Forelimb muscle (tissue), 1 donor: ENCODE data around the gene ACR. TPM values are rescaled to one million over a fixed set of nuclear protein-coding genes. Genes with fewer than 3 reads are reported as not detected.
A peak's percentile ranks its signal among the peaks of the same experiment; 100 is the strongest.

Experiments
- DNase-seq: peaks from one replicate; pipeline ENCODE4 v3.0.0-alpha.2; 2013; ENCODE audit warnings: low read depth
- polyA plus RNA-seq: library from polyadenylated mRNA; unstranded; fragments of 120-200 nt; gene quantifications from one replicate; pipeline ENCODE4 v1.2.1, GENCODE V29; 2013; ENCODE audit not compliant: insufficient read length

Gene ACR
- polyA plus RNA-seq, 1 donor: 0.42 TPM

DNA sequence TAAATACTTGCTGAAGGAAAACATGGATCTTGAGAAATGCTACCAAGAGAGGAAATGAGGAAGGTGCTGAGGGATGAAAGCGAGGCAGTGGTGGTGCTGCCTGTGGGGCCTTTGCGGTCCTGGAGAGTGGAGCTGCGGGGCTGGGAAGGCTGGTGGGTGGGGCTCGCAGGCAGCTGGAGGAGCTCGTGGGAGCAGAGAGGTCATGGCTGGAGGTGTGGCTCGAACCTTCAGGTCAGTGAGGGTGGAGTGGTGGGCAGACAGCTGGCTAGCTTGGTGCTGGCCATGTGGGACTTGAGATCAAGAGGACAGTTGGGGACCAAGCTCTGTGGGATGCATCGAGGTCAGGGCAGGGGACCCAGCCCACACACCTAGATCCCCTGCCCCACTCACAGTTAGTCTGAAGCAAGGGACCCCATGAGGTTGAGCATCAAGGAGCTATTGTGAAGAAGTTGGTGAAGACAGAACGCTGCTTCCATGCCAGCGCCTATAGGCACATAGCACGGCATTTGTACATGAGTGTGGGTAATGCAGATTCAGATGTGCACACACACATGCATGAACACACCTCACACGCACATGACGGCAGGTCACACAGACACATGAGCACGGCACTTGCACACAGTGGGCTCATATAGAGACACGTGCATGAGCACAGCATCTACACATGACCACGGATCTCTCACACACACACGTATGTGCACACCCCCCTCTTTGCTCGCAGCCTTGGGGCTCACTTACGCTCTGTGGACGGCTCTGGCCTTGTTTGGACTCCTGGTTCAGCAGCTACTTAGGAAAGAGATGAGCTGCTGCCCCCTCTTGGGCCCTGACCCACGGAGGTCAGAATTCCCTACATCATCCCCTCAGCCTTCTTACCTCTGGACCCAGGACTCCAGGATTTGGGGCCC, 34.9 kb upstream of the ACR start:
- DNase-seq: no peak

GRCh38 chr22:50703726-50704509, 34.1 kb upstream of the ACR start:
- no peak for DNase-seq

DNA sequence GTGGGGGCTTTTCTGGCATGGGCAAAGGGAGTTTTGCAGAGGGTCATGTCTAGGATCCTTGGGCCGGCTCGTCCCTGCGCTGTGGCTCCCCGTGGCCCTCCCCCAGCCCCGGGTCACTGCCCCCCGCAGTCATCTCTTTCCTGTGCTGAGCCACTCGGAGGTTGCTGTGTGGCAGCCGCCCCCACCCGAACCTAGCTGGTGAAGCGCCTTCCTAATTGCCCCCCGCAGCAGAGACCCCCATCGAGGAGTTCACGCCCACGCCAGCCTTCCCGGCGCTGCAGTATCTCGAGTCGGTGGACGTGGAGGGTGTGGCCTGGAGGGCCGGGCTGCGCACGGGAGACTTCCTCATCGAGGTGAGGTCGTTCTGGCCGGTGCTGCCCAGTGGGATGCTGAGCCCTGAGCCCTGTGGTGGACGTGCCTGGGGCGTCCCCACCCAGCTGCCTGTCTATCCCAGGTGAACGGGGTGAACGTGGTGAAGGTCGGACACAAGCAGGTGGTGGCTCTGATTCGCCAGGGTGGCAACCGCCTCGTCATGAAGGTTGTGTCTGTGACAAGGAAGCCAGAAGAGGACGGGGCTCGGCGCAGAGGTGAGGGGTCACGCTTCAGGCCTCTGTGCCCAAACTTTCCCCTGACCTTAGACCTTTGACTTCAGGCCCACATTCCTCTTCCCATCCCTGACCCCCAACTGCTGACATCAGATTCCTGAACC, 33.3 kb upstream of the ACR start:
- DNase-seq: no peak

DNA sequence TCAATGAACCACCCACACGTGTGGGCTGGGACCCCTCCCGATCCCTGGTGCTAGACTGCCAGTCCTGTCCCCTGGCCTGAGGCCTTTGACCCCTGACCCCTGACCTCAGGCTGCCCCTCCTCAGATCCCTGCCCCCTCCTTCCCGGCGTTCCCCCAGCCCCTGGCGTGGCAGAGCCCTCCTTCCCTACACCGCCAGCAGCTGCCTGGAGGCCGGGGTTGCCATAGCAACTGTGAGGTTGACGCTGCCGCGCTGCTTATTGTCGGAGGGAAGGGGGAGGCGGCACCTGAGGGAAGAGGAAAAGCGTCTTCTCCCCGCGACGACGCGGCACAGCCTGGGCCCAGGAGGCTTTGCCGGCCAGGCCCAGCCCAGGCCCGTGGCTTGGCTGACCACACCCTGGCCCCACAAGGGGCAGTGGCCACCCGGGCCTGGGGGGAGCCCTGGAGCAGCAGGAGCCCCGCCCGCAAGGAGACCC, 32.7 kb upstream of the ACR start:
- peak; percentile 14 for DNase-seq

DNA sequence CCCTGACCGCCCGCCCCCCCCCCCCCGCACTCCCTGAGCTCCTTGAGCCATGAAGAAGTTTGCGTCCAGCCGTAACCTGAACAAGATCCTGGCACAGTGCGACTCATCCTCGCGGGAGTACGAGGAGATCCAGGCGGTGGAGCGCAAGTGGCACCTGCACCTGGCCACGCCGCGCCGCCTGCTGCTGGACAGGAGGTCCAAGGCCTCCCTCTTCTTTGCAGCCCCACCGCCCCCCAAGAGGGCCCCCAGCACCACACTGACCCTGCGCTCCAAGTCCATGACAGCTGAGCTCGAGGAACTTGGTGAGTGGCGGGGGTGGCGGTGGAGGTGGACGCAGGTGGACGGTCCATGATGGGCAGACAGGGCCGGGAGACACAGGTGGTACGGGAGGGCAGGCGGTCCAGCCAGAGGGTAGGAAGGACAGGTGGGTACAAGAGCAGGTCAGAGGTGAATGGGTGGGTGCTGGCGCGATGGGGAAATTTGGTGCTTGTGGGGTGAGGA, 32.1 kb upstream of the ACR start:
- DNase-seq: no peak

DNA sequence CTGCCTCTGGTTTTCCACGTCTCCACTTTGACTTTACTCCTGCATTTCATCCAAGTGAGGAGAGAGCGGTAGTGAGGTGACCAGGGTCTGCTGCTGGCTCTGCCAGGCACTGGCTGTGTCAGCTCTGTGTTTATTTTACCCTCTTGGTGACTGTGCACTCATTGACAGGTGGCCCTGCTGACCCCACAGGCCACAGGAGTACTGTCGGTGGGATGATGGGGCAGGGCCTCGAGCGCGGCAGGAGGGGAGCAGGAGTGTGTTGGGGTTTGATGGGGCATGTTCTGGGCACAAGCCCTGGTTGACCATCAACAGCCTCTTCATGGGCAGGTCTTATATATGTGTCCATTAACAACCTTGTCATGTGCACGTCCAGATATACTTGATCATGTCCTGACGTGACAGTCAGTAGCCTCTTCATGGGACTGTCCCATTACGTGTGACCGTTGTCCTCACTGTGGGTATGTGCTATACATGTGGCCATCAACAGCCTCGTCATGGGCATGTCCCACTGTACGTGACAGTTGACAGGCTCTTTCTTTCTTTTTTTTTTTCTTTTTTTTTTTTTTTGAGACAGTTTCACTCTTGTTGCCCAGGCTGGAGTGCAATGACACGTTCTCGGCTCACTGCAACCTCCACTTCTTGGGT, 31.4 kb upstream of the ACR start:
- no peak for DNase-seq

- no peak for DNase-seq
These were observed 29.5 kb upstream of the ACR start for GRCh38 chr22:50708474-50708873.

- DNase-seq: no peak
These were observed 29.0 kb upstream of the ACR start for GRCh38 chr22:50708996-50709395.

GRCh38 chr22:50710221-50710620, 27.8 kb upstream of the ACR start:
- DNase-seq: no peak

DNA sequence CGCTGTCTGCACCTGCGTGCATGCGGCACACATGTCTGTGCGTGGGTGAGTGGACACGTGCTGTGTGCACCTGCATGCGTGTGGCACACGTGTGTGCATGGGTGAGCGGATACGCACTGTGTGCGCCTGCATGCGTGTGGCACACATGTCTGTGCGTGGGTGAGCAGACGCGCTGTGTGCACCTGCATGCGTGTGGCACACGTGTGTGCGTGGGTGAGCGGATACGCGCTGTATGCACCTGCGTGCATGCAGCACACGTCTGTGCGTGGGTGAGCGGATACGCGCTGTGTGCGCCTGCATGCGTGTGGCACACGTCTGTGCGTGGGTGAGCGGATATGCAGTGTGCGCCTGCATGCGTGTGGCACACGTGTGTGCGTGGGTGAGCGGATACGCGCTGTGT, 27.1 kb upstream of the ACR start:
- no peak for DNase-seq

GRCh38 chr22:50711446-50712340, 26.3 kb upstream of the ACR start:
- no peak for DNase-seq

GRCh38 chr22:50712341-50713007, 25.5 kb upstream of the ACR start:
- no peak for DNase-seq

- no peak for DNase-seq
These were observed 25.0 kb upstream of the ACR start for GRCh38 chr22:50713008-50713385.

GRCh38 chr22:50713571-50714056, 24.4 kb upstream of the ACR start:
- no peak for DNase-seq

DNA sequence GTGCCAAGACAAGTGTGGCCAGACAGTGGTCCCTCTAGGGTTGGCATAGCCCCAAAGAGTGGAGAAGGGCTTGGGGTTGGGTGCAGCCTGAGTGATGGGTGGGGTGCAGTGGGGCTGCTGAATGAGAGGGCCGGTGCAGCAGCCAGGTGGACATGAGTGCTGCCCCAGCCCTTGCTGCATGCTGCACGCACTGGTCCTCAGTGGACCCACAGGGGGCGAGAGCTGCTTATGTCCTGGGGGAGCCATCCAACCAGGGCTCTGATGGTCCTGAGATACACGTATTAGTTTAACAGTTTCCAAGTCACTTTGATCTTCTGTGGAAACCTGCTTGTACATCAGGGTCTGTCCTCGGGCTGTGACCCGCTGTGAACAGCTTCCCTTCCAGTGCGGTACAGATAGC, 23.9 kb upstream of the ACR start:
- no peak for DNase-seq

- DNase-seq: no peak
These were observed 23.3 kb upstream of the ACR start for GRCh38 chr22:50714631-50715179.

DNA sequence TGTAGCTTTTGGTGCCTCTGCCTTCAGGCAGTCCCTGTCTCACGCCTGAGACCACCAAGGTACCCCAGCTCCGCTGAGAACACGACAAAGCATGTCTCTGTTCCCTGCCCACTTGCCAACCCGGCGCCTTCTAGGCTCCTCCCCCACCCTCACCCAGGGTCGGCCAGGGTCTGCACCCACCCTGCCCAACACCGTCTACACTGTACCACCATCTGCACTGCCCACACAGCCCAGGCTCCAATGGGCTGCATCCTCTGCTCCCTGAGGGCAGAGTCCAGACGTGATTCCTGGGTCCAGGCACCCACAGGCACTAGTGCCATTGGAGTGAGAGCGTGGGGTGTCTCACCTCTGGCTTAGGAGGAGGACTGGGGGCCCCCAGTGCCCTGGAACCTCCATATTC, 22.8 kb upstream of the ACR start:
- DNase-seq: no peak

DNA sequence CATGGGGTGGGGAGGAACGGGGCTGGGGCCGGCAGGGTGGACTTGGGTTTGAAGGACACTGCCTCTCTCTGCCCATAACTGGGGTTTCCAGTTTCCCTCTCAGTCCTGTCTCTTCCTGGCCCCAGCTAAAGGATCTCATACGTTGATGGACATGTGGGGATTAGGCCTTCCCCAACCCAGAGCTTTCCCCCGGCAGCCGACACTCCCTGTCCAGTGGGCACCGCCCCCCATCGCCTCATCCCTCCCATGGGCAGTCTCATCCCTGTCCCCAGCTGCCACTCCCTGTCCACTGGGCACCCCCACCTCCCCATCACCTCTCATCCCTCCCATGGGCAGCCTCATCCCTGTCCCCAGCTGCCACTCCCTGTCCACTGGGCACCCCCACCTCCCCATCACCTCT, 22.2 kb upstream of the ACR start:
- DNase-seq: no peak

- no peak for DNase-seq
These were observed 21.5 kb upstream of the ACR start for GRCh38 chr22:50716290-50717024.
